Activated CD4-positive, alpha-beta T cell treated with anti-CD3 and anti-CD28 coated beads, Interleukin-2, amount 10 ng/mL, durations not matched to agents 7 days and 5 days (primary cell): ENCODE measurements around the gene PFKFB2. TPM values are rescaled to one million over a fixed set of nuclear protein-coding genes. Genes with fewer than 3 reads are reported as not detected.

Experiments
- CTCF ChIA-PET: fragments of 350-600 bp; sonication (Branson Sonifier 250); formaldehyde crosslinking; loops from one replicate; lab custom pipeline; 2021; ENCODE audit warnings: antibody characterized with exemption; lab: Charles Lee
- POLR2A ChIA-PET: fragments of 350-600 bp; sonication (Branson Sonifier 250); formaldehyde crosslinking; loops from one replicate; lab custom pipeline; 2021; ENCODE audit warnings: antibody characterized with exemption; lab: Charles Lee
- DNase-seq: peaks from one replicate; pipeline ENCODE4 v3.0.0-alpha.2; 2020
- H3K27ac Mint-ChIP-seq: one replicate; pipeline ENCODE4 v1.8.0; 2021; ENCODE audit warnings: mild to moderate bottlenecking, moderate library complexity, mixed read lengths
- H3K27me3 Mint-ChIP-seq: one replicate; pipeline ENCODE4 v1.8.0; 2021; ENCODE audit warnings: mixed read lengths
- H3K36me3 Mint-ChIP-seq: one replicate; pipeline ENCODE4 v1.8.0; 2021; ENCODE audit warnings: low read depth, mixed read lengths
- H3K4me1 Mint-ChIP-seq: one replicate; pipeline ENCODE4 v1.8.0; 2021; ENCODE audit warnings: mixed read lengths
- H3K4me3 Mint-ChIP-seq: one replicate; pipeline ENCODE4 v1.8.0; 2021; ENCODE audit warnings: mild to moderate bottlenecking, moderate library complexity, mixed read lengths
- H3K9me3 Mint-ChIP-seq: one replicate; pipeline ENCODE4 v1.8.0; 2021; ENCODE audit warnings: mixed read lengths
- total RNA-seq, 2 experiments: library from RNA; stranded (reverse); gene quantifications; one replicate each; pipeline ENCODE4 v1.2.3, GENCODE V29; 2021

Gene PFKFB2
- total RNA-seq, 2 experiments from 2014 or later, result 2.1 to 2.5 TPM

DNA sequence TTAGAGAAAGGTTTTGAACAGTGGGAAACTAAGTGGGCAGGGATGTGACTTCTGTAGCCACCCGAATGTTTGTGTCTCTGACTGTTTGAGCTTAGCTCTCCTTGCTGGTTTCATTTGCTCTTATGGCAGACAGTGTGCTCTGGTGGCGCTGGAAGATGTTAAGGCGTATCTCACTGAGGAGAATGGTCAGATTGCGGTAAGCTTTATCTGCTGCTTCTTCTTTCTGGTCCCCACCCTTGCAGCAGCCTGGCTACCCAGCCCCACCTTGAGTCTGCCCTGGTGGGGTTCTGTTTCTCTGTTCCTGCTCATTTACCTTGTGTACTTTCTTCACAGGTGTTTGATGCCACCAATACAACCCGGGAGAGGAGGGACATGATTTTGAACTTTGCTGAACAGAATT is 9.9 kb downstream of the PFKFB2 start:
- H3K4me3 Mint-ChIP-seq, result no peak overlapping the region
- H3K27ac Mint-ChIP-seq, result no peak overlapping the region

GRCh38 chr1:207064561-207064960 is 11.5 kb downstream of the PFKFB2 start:
- Mint-ChIP-seq H3K4me3 (no peak overlapping the region), H3K9me3 (no peaks in the 10 kb centered on the region)
- CTCF ChIA-PET, result interaction anchor here (0.6 to 1.1 kb wide), 2 partner anchors 17 to 160 kb away, joined by 3 read pairs; no protein-coding TSS in a partner anchor

More for the DNA sequence above, 9.9 kb downstream of the PFKFB2 start:
- CTCF ChIA-PET, result no interaction called here
- POLR2A ChIA-PET, result no interaction called here
- no peaks in the 10 kb centered on the region for H3K36me3 Mint-ChIP-seq
- H3K9me3 Mint-ChIP-seq, result no peaks in the 10 kb centered on the region
- peaks cover 6% of the 10 kb centered on the region for H3K4me1 Mint-ChIP-seq
- DNase-seq, result no peak
- H3K27me3 Mint-ChIP-seq, result no peaks in the 10 kb centered on the region

GRCh38 chr1:207067185-207067584 is 14.1 kb downstream of the PFKFB2 start:
- Mint-ChIP-seq H3K27ac (no peak overlapping the region), H3K36me3 (peaks cover 5% of the 10 kb centered on the region), H3K27me3 (no peaks in the 10 kb centered on the region), H3K9me3 (no peaks in the 10 kb centered on the region), H3K4me1 (peaks cover 37% of the 10 kb centered on the region), H3K4me3 (no peak overlapping the region)
- POLR2A ChIA-PET, result no interaction called here
- no peak for DNase-seq
- CTCF ChIA-PET, result no interaction called here

More at GRCh38 chr1:207064561-207064960, 11.5 kb downstream of the PFKFB2 start:
- no peak for DNase-seq
- H3K27ac Mint-ChIP-seq, result no peak overlapping the region
- no peaks in the 10 kb centered on the region for H3K36me3 Mint-ChIP-seq
- peaks cover 11% of the 10 kb centered on the region for H3K4me1 Mint-ChIP-seq
- no peaks in the 10 kb centered on the region for H3K27me3 Mint-ChIP-seq
- POLR2A ChIA-PET, result no interaction called here

- DNase-seq, result no peak
- peaks cover 5% of the 10 kb centered on the region for H3K36me3 Mint-ChIP-seq
- no peak overlapping the region for H3K4me3 Mint-ChIP-seq
- H3K27me3 Mint-ChIP-seq, result no peaks in the 10 kb centered on the region
- H3K27ac Mint-ChIP-seq, result no peak overlapping the region
- H3K4me1 Mint-ChIP-seq, result peaks cover 37% of the 10 kb centered on the region
- ChIA-PET POLR2A (no interaction called here), CTCF (interaction anchor here (0.6 to 1.7 kb wide), 3 partner anchors 8 to 235 kb away, joined by 3 read pairs; no protein-coding TSS in a partner anchor)
- H3K9me3 Mint-ChIP-seq, result no peaks in the 10 kb centered on the region
Measured at GRCh38 chr1:207067665-207068064, 14.6 kb downstream of the PFKFB2 start.

GRCh38 chr1:207069061-207069460 is 16.0 kb downstream of the PFKFB2 start:
- no peaks in the 10 kb centered on the region for H3K9me3 Mint-ChIP-seq
- H3K4me3 Mint-ChIP-seq, result no peak overlapping the region
- peaks cover 7% of the 10 kb centered on the region for H3K36me3 Mint-ChIP-seq
- H3K27me3 Mint-ChIP-seq, result peaks cover 1% of the 10 kb centered on the region
- ChIA-PET CTCF (interaction anchor here (1.2 to 5.2 kb wide), 5 partner anchors 10 to 19 kb away, joined by 3 to 14 read pairs (median 4); no protein-coding TSS in a partner anchor), POLR2A (interaction anchor here (0.6 kb wide), 1 partner anchor 21 kb away, joined by 3 read pairs; no protein-coding TSS in a partner anchor)
- DNase-seq, result no peak
- H3K27ac Mint-ChIP-seq, result no peak overlapping the region
- H3K4me1 Mint-ChIP-seq, result peaks cover 37% of the 10 kb centered on the region

- ChIA-PET CTCF (interaction anchor here (0.7 to 5.2 kb wide), 5 partner anchors 9 to 66 kb away, joined by 3 to 14 read pairs (median 4); no protein-coding TSS in a partner anchor), POLR2A (no interaction called here)
- Mint-ChIP-seq H3K9me3 (no peaks in the 10 kb centered on the region), H3K27me3 (peaks cover 7% of the 10 kb centered on the region), H3K4me3 (no peak overlapping the region), H3K36me3 (peaks cover 7% of the 10 kb centered on the region), H3K4me1 (peaks cover 37% of the 10 kb centered on the region), H3K27ac (peak overlapping the region; percentile 76)
- DNase-seq, result no peak
Measured at GRCh38 chr1:207069858-207070506, 16.9 kb downstream of the PFKFB2 start.

GRCh38 chr1:207070811-207071210 is 17.7 kb downstream of the PFKFB2 start:
- no peak overlapping the region for H3K4me3 Mint-ChIP-seq
- ChIA-PET POLR2A (no interaction called here), CTCF (interaction anchor here (1.2 to 5.2 kb wide), 6 partner anchors 10 to 66 kb away, joined by 3 to 14 read pairs (median 4); partner anchors contain the start of gene PFKFB2)
- no peaks in the 10 kb centered on the region for H3K9me3 Mint-ChIP-seq
- DNase-seq, result peak; percentile 38
- peaks cover 37% of the 10 kb centered on the region for H3K4me1 Mint-ChIP-seq
- peaks cover 7% of the 10 kb centered on the region for H3K36me3 Mint-ChIP-seq
- H3K27me3 Mint-ChIP-seq, result peaks cover 9% of the 10 kb centered on the region
- H3K27ac Mint-ChIP-seq, result peak overlapping the region; percentile 76

DNA sequence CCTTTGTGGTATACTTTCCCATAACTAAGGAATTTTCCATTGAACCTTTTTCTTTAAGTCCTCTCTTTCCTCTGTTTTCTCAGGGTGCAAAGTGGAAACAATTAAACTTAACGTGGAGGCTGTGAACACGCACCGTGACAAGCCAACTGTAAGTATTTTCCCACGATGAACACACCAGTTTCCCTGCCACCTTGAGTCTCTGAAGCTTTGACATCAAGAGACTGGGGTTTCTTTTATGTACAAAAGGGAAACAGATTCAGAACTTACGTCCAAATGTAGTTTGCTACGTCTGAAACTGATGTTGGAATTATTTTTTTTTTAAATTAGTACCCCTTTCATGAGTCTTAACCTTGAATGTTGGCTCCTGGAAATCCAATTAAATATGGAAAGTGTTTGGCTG is 18.4 kb downstream of the PFKFB2 start:
- DNase-seq, result no peak
- Mint-ChIP-seq H3K4me1 (peaks cover 37% of the 10 kb centered on the region), H3K27ac (no peak overlapping the region), H3K9me3 (no peaks in the 10 kb centered on the region), H3K27me3 (peaks cover 13% of the 10 kb centered on the region), H3K36me3 (peaks cover 7% of the 10 kb centered on the region), H3K4me3 (no peak overlapping the region)
- ChIA-PET POLR2A (no interaction called here), CTCF (interaction anchor here (1.2 to 5.2 kb wide), 7 partner anchors 11 to 67 kb away, joined by 3 to 14 read pairs (median 4); partner anchors contain the start of gene PFKFB2)

DNA sequence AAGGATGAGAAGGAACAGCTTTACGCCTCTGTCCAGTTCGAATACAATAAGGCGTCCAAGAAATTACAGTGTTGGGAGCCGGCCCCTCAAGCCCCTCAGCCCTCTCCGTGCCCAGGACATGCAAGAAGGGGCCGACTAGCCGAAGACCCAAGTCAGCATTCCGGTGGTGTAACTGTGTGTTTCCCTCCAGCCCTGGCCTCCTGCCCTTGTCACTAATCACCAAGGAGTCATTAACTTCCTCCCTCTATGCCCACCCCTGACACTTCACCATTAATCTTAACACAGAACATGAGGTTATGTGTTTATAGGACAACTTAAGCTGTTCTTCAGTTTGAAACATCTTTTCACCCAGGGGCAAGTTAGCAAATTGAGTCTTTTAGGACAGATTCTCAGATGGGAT is 19.2 kb downstream of the PFKFB2 start:
- ChIA-PET POLR2A (no interaction called here), CTCF (interaction anchor here (1.5 to 5.2 kb wide), 5 partner anchors 12 to 22 kb away, joined by 4 to 14 read pairs (median 4); partner anchors contain the start of gene PFKFB2)
- H3K9me3 Mint-ChIP-seq, result no peaks in the 10 kb centered on the region
- no peak for DNase-seq
- peaks cover 7% of the 10 kb centered on the region for H3K36me3 Mint-ChIP-seq
- no peak overlapping the region for H3K27ac Mint-ChIP-seq
- peaks cover 13% of the 10 kb centered on the region for H3K27me3 Mint-ChIP-seq
- H3K4me3 Mint-ChIP-seq, result no peak overlapping the region
- peaks cover 37% of the 10 kb centered on the region for H3K4me1 Mint-ChIP-seq

GRCh38 chr1:207073906-207074820 is 21.1 kb downstream of the PFKFB2 start:
- Mint-ChIP-seq H3K4me1 (peaks cover 31% of the 10 kb centered on the region), H3K4me3 (no peak overlapping the region), H3K27me3 (peaks cover 13% of the 10 kb centered on the region), H3K27ac (no peak overlapping the region), H3K36me3 (peaks cover 7% of the 10 kb centered on the region), H3K9me3 (no peaks in the 10 kb centered on the region)
- ChIA-PET POLR2A (interaction anchor here (0.7 kb wide), 1 partner anchor 26 kb away, joined by 3 read pairs; no protein-coding TSS in a partner anchor), CTCF (interaction anchor here (0.5 to 1.4 kb wide), 3 partner anchors 10 to 156 kb away, joined by 3 to 5 read pairs (median 3); no protein-coding TSS in a partner anchor)
- no peak for DNase-seq

- CTCF ChIA-PET, result interaction anchor here (1.1 to 1.8 kb wide), 3 partner anchors 20 to 165 kb away, joined by 3 to 6 read pairs (median 3); no protein-coding TSS in a partner anchor
- POLR2A ChIA-PET, result no interaction called here
- peaks cover 16% of the 10 kb centered on the region for H3K27me3 Mint-ChIP-seq
- H3K27ac Mint-ChIP-seq, result no peak overlapping the region
- no peaks in the 10 kb centered on the region for H3K9me3 Mint-ChIP-seq
- H3K4me3 Mint-ChIP-seq, result no peak overlapping the region
- H3K36me3 Mint-ChIP-seq, result peaks cover 7% of the 10 kb centered on the region
- H3K4me1 Mint-ChIP-seq, result peaks cover 9% of the 10 kb centered on the region
- DNase-seq, result no peak
Measured at GRCh38 chr1:207076181-207076955, 23.3 kb downstream of the PFKFB2 start.

DNA sequence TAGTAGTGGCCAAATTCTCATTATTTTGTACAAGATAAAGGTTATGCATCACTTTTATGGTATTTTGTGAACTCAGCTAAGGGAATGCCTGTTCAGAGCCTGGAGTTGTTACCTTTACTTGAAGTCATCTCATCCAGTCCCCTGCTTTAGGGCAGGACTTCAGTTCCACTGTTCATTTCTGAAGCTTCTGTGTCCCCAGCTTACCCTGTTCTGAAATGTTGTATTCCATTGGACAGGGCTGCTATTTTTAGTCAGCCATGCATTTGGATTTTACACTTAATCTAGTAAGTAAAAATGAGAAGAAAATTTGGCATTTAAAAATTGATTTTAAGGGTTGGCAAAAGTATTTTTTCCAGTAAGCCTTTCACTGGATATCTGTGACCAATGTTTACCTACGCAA is 23.9 kb downstream of the PFKFB2 start:
- peaks cover 19% of the 10 kb centered on the region for H3K27me3 Mint-ChIP-seq
- H3K4me3 Mint-ChIP-seq, result no peak overlapping the region
- peaks cover 3% of the 10 kb centered on the region for H3K36me3 Mint-ChIP-seq
- CTCF ChIA-PET, result interaction anchor here (0.6 to 1.1 kb wide), 3 partner anchors 20 to 166 kb away, joined by 3 read pairs; no protein-coding TSS in a partner anchor
- H3K27ac Mint-ChIP-seq, result no peak overlapping the region
- DNase-seq, result no peak
- peaks cover 2% of the 10 kb centered on the region for H3K4me1 Mint-ChIP-seq
- POLR2A ChIA-PET, result no interaction called here
- no peaks in the 10 kb centered on the region for H3K9me3 Mint-ChIP-seq
